ENCODE measurements around the gene OCRL. TPM values are rescaled to one million over a fixed set of nuclear protein-coding genes. Genes with fewer than 3 reads are reported as not detected.

Gene OCRL
- polyA plus RNA-seq, 1 experiment = 16.4 TPM

- Histone ChIP-seq H3K4me3 (ENCODE audit: low read depth, low read length) (no peak overlapping the region), H3K27me3 (ENCODE audit: control insufficient read depth, insufficient read depth, low read length) (peaks cover 2% of the 10 kb centered on the region; the same call in 1 of the 2 replicates), H3K36me3 (ENCODE audit: control insufficient read depth, insufficient read depth, low read length) (no peaks in the 10 kb centered on the region)
- no peak for TF ChIP-seq CTCF (IDR thresholded peaks at IDR 0.05; ENCODE audit: insufficient read depth, low read depth, low read length)
- POLR2A ChIA-PET = no interaction called here
- DNase-seq (ENCODE audit: low read depth) = no peak
- CTCF ChIA-PET = interaction anchor here (10.9 kb wide), 1 partner anchor 84 kb away, joined by 167 read pairs; no protein-coding TSS in a partner anchor
Measured at GRCh38 chrX:129641941-129642340, 101.9 kb downstream of the OCRL start.

Small RNA genes lying within 50 kb of the gene (small RNA-seq; reads per million reads assigned to genes)
- not detected for gene RF01169 (ENCODE audit: insufficient read length, low read depth, low replicate concordance)

Other genes with a start within 250 kb of the OCRL start
- gene SMARCA1, start 16.8 kb upstream of the OCRL start, polyA plus RNA-seq (2011; rRNA removed) = 13.9 and 36.7 TPM in 2 replicates
- gene APLN, start 114.7 kb downstream of the OCRL start, polyA plus RNA-seq (2011; rRNA removed) = 0.09 and 0.11 TPM in 2 replicates
- gene XPNPEP2, start 198.7 kb downstream of the OCRL start, polyA plus RNA-seq (2011; rRNA removed) = 0.16 and 0.32 TPM in 2 replicates
- not detected in 2 replicates for gene SASH3, start 239.7 kb downstream of the OCRL start, polyA plus RNA-seq (2011; rRNA removed)